H54 (cell line): ENCODE measurements around the gene GALNT18.

Source experiments
- DNase-seq: peaks from one replicate; pipeline ENCODE4 v3.0.0; 2011; ENCODE audit warnings: low spot score, mixed read lengths; ENCODE audit not compliant: insufficient read length
- FAIRE-seq: peaks from 3 replicates; lab custom pipeline; 2011; peaks lifted over from hg19 to GRCh38; lab: Jason Lieb, UNC
- POLR2A ChIP-seq: IDR thresholded peaks from 2 replicates; pipeline ENCODE4 v1.6.1; 2011; ENCODE audit warnings: low read depth, mild to moderate bottlenecking, low read length

GALNT18 gene

GRCh38 chr11:11301212-11301611 lies 320.6 kb downstream of the GALNT18 start:
- no peak for DNase-seq
- no peak for TF ChIP-seq POLR2A
- no peak for FAIRE-seq

- DNase-seq (no peak), FAIRE-seq (no peak)
- TF ChIP-seq POLR2A: no peak
Measured at GRCh38 chr11:11297578-11297977, 324.2 kb downstream of the GALNT18 start.

- FAIRE-seq (no peak), DNase-seq (no peak)
- TF ChIP-seq POLR2A: no peak
Measured at GRCh38 chr11:11296434-11296833, 325.4 kb downstream of the GALNT18 start.

GRCh38 chr11:11294551-11294855 lies 327.3 kb downstream of the GALNT18 start:
- DNase-seq (no peak), FAIRE-seq (no peak)
- TF ChIP-seq POLR2A: no peak

GRCh38 chr11:11293798-11294550 lies 327.8 kb downstream of the GALNT18 start:
- TF ChIP-seq POLR2A: no peak
- FAIRE-seq: no peak
- no peak for DNase-seq

- no peak for FAIRE-seq
- DNase-seq: no peak
- no peak for TF ChIP-seq POLR2A
Measured at GRCh38 chr11:11292839-11293238, 329.0 kb downstream of the GALNT18 start.

- DNase-seq: no peak
- no peak for FAIRE-seq
- no peak for TF ChIP-seq POLR2A
Measured at GRCh38 chr11:11291041-11292015, 330.5 kb downstream of the GALNT18 start.

GRCh38 chr11:11290354-11290753 lies 331.5 kb downstream of the GALNT18 start:
- no peak for DNase-seq
- no peak for TF ChIP-seq POLR2A
- no peak for FAIRE-seq

GRCh38 chr11:11289669-11290068 lies 332.1 kb downstream of the GALNT18 start:
- DNase-seq (no peak), FAIRE-seq (no peak)
- no peak for TF ChIP-seq POLR2A

- no peak for TF ChIP-seq POLR2A
- FAIRE-seq (no peak), DNase-seq (no peak)
Measured at GRCh38 chr11:11288972-11289616, 332.7 kb downstream of the GALNT18 start.

- FAIRE-seq (no peak), DNase-seq (no peak)
- no peak for TF ChIP-seq POLR2A
Measured at GRCh38 chr11:11284481-11284880, 337.3 kb downstream of the GALNT18 start.

GRCh38 chr11:11281626-11282025 lies 340.2 kb downstream of the GALNT18 start:
- TF ChIP-seq POLR2A: no peak
- no peak for FAIRE-seq
- no peak for DNase-seq

- TF ChIP-seq POLR2A: no peak
- FAIRE-seq (no peak), DNase-seq (no peak)
Measured at GRCh38 chr11:11280826-11281225, 341.0 kb downstream of the GALNT18 start.
